ENCODE results near the gene INSC. TPM values are rescaled to one million over a fixed set of nuclear protein-coding genes. Genes with fewer than 3 reads are reported as not detected.

The INSC gene
- total and polyA plus RNA-seq, 2 of the 13 experiments (the other 11 are each of a cell fraction or from before 2014, with no cell fraction given): 0.09 TPM; not detected in 1

DNA sequence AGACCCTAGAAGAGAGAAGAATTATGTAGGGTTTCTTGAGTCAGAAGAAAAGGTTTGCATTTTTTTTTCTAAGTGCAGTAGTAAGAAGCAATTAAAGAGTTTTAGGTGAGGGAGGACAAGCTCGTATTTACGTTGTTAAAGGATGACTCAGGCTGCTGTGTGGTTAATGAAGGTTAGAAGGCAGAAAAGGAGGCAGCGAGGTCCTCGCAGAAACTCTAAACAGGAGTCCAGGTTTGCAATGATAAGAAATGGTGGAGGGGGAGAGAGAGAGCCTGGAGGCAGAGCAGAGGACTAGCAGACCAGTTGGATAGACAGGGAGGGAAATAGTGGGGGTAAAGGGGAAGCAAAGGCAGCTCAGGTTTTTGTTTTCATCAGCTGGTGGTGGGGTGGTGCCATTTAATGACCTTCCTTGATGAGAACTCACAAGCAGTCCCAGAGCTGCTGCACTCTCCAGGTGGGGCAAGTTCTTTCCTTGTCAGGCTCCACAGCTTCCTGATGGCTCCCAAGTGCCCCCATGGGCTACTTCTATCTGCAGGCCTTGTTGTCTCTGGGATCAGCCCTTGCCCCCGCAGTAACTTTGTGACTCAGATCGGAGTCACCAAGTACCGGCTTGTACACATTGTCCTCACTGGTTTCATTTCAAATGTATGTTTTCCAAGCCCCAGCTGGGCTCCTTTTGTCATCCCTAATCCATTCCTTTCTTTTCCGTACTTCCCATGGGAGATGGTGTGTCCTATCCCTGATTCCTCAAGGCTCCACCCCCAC is 8.3 kb upstream of the INSC start:
- Histone ChIP-seq H3K4me1 (ENCODE audit: insufficient read depth, low read length) (no peaks in the 10 kb centered on the region), H3K27me3 (ENCODE audit: control insufficient read depth in 1 of 2, insufficient read depth in 2 of 2, low read length in 2 of 2) (no peaks in the 10 kb centered on the region), H3K79me2 (ENCODE audit: insufficient read depth, low read length) (no peaks in the 10 kb centered on the region), H3K9me3 (ENCODE audit: low read length) (no peaks in the 10 kb centered on the region), H4K20me1 (ENCODE audit: insufficient read depth, low read length) (no peaks in the 10 kb centered on the region), H3K27ac (ENCODE audit: extremely low read length, insufficient read depth, low read length) (no peak overlapping the region), H3K36me3 (replicated peaks in 1 of 2; ENCODE audit: control insufficient read depth in 1 of 2, insufficient read depth in 2 of 2, low read length in 2 of 2) (no peaks in the 10 kb centered on the region), H3K4me2 (ENCODE audit: low read depth, low read length) (no peak overlapping the region), H3K9ac (ENCODE audit: insufficient read depth, low read depth, low read length) (no peak overlapping the region), H2AFZ (ENCODE audit: low read length) (no peak overlapping the region), H3K4me3 (replicated peaks in 1 of 3; ENCODE audit: insufficient read depth in 1 of 3, low read depth in 2 of 3, low read length in 3 of 3) (no peak overlapping the region)
- in situ Hi-C loops (cut with HindIII; ENCODE audit: extremely low pct_ligation_motif_present, low pct_unique_long_range_greater_than_20kb) (no loop called here), intact Hi-C loops (cut with micrococcal nuclease; ENCODE audit: unreplicated experiment) (no loop called here)
- ChIA-PET POLR2A (no interaction called here), CTCF (ENCODE audit: low intra/inter-chr PET ratio, low total read pairs) (no interaction called here)
- no peak for FAIRE-seq
- no peak for TF ChIP-seq ZBTB37 (CRISPR knock-in tag; IDR thresholded peaks at IDR 0.05)
- TF ChIP-seq ZBTB49 (CRISPR knock-in tag; IDR thresholded peaks at IDR 0.05; ENCODE audit: borderline replicate concordance): no peak
- TF ChIP-seq ZNF367 (CRISPR knock-in tag; IDR thresholded peaks at IDR 0.05; ENCODE audit: borderline replicate concordance): no peak
- TF ChIP-seq RBM39 (IDR thresholded peaks at IDR 0.05; ENCODE audit: low read depth, low read length, poor library complexity, severe bottlenecking): no peak
- TF ChIP-seq, protein P1, sequence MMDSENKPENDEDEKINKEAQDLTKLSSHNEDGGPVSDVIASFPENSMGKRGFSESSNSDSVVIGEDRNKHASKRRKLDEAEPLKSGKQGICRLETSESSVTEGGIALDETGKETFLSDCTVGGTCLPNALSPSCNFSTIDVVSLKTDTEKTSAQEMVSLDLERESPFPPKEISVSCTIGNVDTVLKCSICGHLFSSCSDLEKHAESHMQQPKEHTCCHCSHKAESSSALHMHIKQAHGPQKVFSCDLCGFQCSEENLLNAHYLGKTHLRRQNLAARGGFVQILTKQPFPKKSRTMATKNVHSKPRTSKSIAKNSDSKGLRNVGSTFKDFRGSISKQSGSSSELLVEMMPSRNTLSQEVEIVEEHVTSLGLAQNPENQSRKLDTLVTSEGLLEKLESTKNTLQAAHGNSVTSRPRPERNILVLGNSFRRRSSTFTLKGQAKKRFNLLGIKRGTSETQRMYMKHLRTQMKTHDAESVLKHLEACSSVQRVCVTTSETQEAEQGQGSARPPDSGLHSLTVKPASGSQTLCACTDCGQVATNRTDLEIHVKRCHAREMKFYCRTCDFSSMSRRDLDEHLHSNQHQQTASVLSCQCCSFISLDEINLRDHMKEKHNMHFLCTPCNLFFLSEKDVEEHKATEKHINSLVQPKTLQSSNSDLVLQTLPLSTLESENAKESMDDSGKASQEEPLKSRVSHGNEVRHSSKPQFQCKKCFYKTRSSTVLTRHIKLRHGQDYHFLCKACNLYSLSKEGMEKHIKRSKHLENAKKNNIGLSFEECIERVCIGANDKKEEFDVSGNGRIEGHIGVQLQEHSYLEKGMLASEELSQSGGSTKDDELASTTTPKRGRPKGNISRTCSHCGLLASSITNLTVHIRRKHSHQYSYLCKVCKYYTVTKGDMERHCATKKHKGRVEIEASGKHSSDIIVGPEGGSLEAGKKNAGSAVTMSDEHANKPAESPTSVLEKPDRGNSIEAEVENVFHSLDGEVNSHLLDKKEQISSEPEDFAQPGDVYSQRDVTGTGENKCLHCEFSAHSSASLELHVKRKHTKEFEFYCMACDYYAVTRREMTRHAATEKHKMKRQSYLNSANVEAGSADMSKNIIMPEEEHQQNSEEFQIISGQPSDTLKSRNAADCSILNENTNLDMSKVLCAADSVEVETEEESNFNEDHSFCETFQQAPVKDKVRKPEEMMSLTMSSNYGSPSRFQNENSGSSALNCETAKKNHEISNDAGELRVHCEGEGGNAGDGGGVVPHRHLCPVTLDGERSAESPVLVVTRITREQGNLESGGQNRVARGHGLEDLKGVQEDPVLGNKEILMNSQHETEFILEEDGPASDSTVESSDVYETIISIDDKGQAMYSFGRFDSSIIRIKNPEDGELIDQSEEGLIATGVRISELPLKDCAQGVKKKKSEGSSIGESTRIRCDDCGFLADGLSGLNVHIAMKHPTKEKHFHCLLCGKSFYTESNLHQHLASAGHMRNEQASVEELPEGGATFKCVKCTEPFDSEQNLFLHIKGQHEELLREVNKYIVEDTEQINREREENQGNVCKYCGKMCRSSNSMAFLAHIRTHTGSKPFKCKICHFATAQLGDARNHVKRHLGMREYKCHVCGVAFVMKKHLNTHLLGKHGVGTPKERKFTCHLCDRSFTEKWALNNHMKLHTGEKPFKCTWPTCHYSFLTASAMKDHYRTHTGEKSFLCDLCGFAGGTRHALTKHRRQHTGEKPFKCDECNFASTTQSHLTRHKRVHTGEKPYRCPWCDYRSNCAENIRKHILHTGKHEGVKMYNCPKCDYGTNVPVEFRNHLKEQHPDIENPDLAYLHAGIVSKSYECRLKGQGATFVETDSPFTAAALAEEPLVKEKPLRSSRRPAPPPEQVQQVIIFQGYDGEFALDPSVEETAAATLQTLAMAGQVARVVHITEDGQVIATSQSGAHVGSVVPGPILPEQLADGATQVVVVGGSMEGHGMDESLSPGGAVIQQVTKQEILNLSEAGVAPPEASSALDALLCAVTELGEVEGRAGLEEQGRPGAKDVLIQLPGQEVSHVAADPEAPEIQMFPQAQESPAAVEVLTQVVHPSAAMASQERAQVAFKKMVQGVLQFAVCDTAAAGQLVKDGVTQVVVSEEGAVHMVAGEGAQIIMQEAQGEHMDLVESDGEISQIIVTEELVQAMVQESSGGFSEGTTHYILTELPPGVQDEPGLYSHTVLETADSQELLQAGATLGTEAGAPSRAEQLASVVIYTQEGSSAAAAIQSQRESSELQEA (CRISPR knock-in tag; IDR thresholded peaks at IDR 0.05; ENCODE audit: not compliant biosample characterization): no peak
- no TSS peak for BruUV-seq (replicated peaks)
- WGBS (ENCODE audit: low lambda C conversion rate): 3% methylated on average over 8 of the region's 8 CpGs
- DNase-seq (ENCODE audit: low spot score): no peak
- ATAC-seq: no peak

All from HepG2 (cell line).